OCI-LY1 (cell line): ENCODE measurements around the gene CARS2.

Experiments
- H2AFZ ChIP-seq: fragments of 200-600 bp; sonication (generic), shearing (Covaris generic); 2 replicates; pipeline ENCODE4 v1.6.0; 2014; ENCODE audit warnings: antibody characterized with exemption, mild to moderate bottlenecking, low read length
- H3F3A ChIP-seq: fragments of 200-600 bp; sonication (generic), shearing (Covaris generic); 2 replicates; pipeline ENCODE4 v1.6.0; 2014; ENCODE audit warnings: mild to moderate bottlenecking, antibody characterized with exemption, low read length, moderate library complexity; ENCODE audit not compliant: insufficient read depth
- H3K27ac ChIP-seq: fragments of 200-600 bp; sonication (generic); 2 replicates; pipeline ENCODE4 v1.5.1; 2014; ENCODE audit warnings: low read length, mixed run types, mild to moderate bottlenecking, low read depth; ENCODE audit not compliant: poor library complexity, severe bottlenecking
- H3K27me3 ChIP-seq: fragments of 200-600 bp; sonication (generic); 2 replicates; pipeline ENCODE4 v1.6.0; 2014; ENCODE audit warnings: antibody characterized with exemption, mild to moderate bottlenecking, low read length, moderate library complexity; ENCODE audit not compliant: insufficient read depth
- H3K36me3 ChIP-seq: fragments of 200-600 bp; sonication (generic); 2 replicates; pipeline ENCODE4 v1.6.1; 2014; ENCODE audit warnings: mild to moderate bottlenecking, antibody characterized with exemption, low read length, moderate library complexity, mixed read lengths; ENCODE audit not compliant: insufficient read depth
- H3K4me1 ChIP-seq: fragments of 200-600 bp; sonication (generic); 2 replicates; pipeline ENCODE4 v1.5.1; 2014; ENCODE audit warnings: mild to moderate bottlenecking, low read length, moderate library complexity; ENCODE audit not compliant: insufficient read depth, severe bottlenecking
- H3K4me2 ChIP-seq: fragments of 200-600 bp; sonication (generic), shearing (Covaris generic); 2 replicates; pipeline ENCODE4 v1.6.1; 2014; ENCODE audit warnings: low read length
- H3K4me3 ChIP-seq: fragments of 200-600 bp; sonication (generic); 2 replicates; pipeline ENCODE4 v1.5.1; 2014; ENCODE audit warnings: low read length, low read depth, mild to moderate bottlenecking, mixed read lengths; ENCODE audit not compliant: poor library complexity, severe bottlenecking
- H3K79me2 ChIP-seq: fragments of 200-600 bp; shearing (Covaris generic); 2 replicates; pipeline ENCODE4 v1.6.1; 2016; ENCODE audit warnings: mixed run types, low read length, mixed read lengths; ENCODE audit not compliant: insufficient read depth
- H3K9ac ChIP-seq: fragments of 200-600 bp; sonication (generic), shearing (Covaris generic); 2 replicates; pipeline ENCODE4 v1.6.1; 2014; ENCODE audit warnings: mild to moderate bottlenecking, low read length, mixed read lengths
- H3K9me2 ChIP-seq: fragments of 200-600 bp; sonication (generic), shearing (Covaris generic); 2 replicates; pipeline ENCODE4 v1.6.1; 2014; ENCODE audit warnings: low read depth, mild to moderate bottlenecking, low read length, mixed read lengths
- H3K9me3 ChIP-seq: fragments of 200-600 bp; shearing (Covaris generic); 2 replicates; pipeline ENCODE4 v1.6.1; 2014; ENCODE audit warnings: low read length, mixed read lengths
- H4K20me1 ChIP-seq: fragments of 200-600 bp; sonication (generic), shearing (Covaris generic); 2 replicates; pipeline ENCODE4 v1.6.0; 2016; ENCODE audit warnings: mild to moderate bottlenecking, low read length; ENCODE audit not compliant: insufficient read depth
- CTCF ChIP-seq: fragments of 200-600 bp; sonication (generic), shearing (Covaris generic); IDR thresholded peaks from 2 replicates; pipeline ENCODE4 v1.5.1; 2017; ENCODE audit warnings: mild to moderate bottlenecking, antibody characterized with exemption, low read length, moderate library complexity, mixed read lengths
- EZH2 ChIP-seq: fragments of 200-600 bp; sonication (generic), shearing (Covaris generic); IDR thresholded peaks from 2 replicates; pipeline ENCODE4 v1.8.0; 2017; ENCODE audit warnings: borderline replicate concordance, mixed run types, mild to moderate bottlenecking, antibody characterized with exemption, low read length, moderate library complexity, mixed read lengths

The CARS2 gene

DNA sequence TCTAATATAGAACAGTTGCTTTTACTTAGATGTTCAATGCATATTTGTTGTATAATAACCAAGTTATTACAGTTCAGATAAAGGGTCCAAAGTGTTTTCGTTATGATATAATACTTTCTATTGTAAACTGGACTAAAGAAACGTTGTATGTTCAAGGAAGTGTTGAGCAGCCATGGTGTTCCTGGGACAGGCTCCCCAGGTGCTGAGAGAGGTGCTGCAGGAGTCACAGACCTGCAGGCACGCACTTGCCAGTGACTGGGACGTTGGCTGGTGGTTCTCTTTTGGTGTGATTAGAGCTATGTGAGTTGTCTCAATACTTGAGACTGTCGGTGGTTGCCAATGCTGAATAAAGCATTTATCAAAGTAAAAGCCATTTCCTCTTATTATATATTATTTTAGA lies 17.1 kb upstream of the CARS2 start:
- H3K36me3 ChIP-seq: peaks cover 44% of the 10 kb centered on the region
- H3K9me2 ChIP-seq: no peaks in the 10 kb centered on the region
- no peak overlapping the region for H3K27ac ChIP-seq
- no peak overlapping the region for H3K4me2 ChIP-seq
- H3K9me3 ChIP-seq: no peaks in the 10 kb centered on the region
- H4K20me1 ChIP-seq: peaks cover 6% of the 10 kb centered on the region; the same call in 1 of the 2 replicates
- no peak overlapping the region for H3K4me3 ChIP-seq
- 0 out of 2 replicates have a peak, but pooled peaks cover 4% of the 10 kb centered on the region for H3F3A ChIP-seq
- H3K27me3 ChIP-seq: no peaks in the 10 kb centered on the region
- H3K4me1 ChIP-seq: peaks cover 20% of the 10 kb centered on the region
- no peak overlapping the region for H3K9ac ChIP-seq
- H2AFZ ChIP-seq: no peak overlapping the region
- peaks cover 30% of the 10 kb centered on the region for H3K79me2 ChIP-seq
- TF ChIP-seq EZH2 (no peak), CTCF (no peak)

DNA sequence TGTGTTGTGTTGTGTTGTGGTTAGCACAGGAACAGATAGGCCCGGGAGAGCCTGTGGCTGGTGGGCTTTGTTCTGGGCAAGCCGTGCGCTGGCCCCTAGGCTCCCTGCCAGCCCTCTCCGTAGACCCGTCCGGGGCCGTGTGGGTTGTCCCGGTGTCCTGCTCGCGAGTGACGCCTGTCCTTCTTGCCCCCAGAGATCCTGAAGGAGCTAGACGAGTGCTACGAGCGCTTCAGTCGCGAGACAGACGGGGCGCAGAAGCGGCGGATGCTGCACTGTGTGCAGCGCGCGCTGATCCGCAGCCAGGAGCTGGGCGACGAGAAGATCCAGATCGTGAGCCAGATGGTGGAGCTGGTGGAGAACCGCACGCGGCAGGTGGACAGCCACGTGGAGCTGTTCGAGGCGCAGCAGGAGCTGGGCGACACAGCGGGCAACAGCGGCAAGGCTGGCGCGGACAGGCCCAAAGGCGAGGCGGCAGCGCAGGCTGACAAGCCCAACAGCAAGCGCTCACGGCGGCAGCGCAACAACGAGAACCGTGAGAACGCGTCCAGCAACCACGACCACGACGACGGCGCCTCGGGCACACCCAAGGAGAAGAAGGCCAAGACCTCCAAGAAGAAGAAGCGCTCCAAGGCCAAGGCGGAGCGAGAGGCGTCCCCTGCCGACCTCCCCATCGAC lies 13.3 kb upstream of the CARS2 start:
- Histone ChIP-seq H3K27ac (no peak overlapping the region), H3K9me2 (no peaks in the 10 kb centered on the region), H2AFZ (no peak overlapping the region), H4K20me1 (peaks cover 13% of the 10 kb centered on the region; the same call in 1 of the 2 replicates), H3K79me2 (peaks cover 57% of the 10 kb centered on the region), H3K4me3 (no peak overlapping the region), H3F3A (0 out of 2 replicates have a peak, but pooled peaks cover 4% of the 10 kb centered on the region), H3K4me1 (peaks cover 23% of the 10 kb centered on the region), H3K4me2 (no peak overlapping the region), H3K9ac (no peak overlapping the region), H3K27me3 (no peaks in the 10 kb centered on the region), H3K9me3 (no peaks in the 10 kb centered on the region), H3K36me3 (peaks cover 37% of the 10 kb centered on the region)
- TF ChIP-seq CTCF (no peak), EZH2 (no peak)

DNA sequence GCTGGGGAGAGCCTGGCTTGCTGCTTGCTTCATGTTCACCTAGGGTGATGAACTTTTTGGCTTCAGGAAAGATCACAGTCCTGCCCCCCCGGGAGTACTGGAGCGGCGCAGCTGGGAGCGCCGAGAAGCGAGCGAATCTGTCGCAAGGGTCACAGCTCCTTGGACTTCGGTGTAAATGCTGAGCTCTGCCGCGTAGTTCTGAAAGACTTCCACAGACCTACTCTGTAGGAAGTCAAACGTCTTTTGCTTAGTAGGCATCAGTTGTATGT lies 10.3 kb upstream of the CARS2 start:
- Histone ChIP-seq H3K4me2 (peak overlapping the region; percentile 92), H3K4me3 (peak overlapping the region; percentile 87), H3K36me3 (peaks cover 24% of the 10 kb centered on the region), H3K4me1 (peaks cover 30% of the 10 kb centered on the region), H3K27ac (peak overlapping the region; percentile 35), H3K9me3 (no peaks in the 10 kb centered on the region), H4K20me1 (peaks cover 13% of the 10 kb centered on the region; the same call in 1 of the 2 replicates), H2AFZ (no peak overlapping the region), H3K79me2 (peaks cover 57% of the 10 kb centered on the region), H3K9ac (peak overlapping the region; percentile 91), H3F3A (no peaks in the 10 kb centered on the region), H3K9me2 (no peaks in the 10 kb centered on the region), H3K27me3 (no peaks in the 10 kb centered on the region)
- no peak for TF ChIP-seq EZH2
- no peak for TF ChIP-seq CTCF
